IPS DF 6.9 (cell line): ENCODE data around the gene CD47.

Source experiments
- DNase-seq: peaks from one replicate; pipeline ENCODE4 v3.0.0-alpha.2; 2013; ENCODE audit warnings: low read depth, low spot score
- H3K27ac ChIP-seq: one replicate; pipeline ENCODE4 v1.5.1; 2013; ENCODE audit warnings: low read length, control low read depth
- H3K27me3 ChIP-seq: 2 replicates; pipeline ENCODE4 v1.6.1; 2013; ENCODE audit warnings: mild to moderate bottlenecking, low read length; ENCODE audit not compliant: control insufficient read depth, insufficient read depth
- H3K36me3 ChIP-seq: 2 replicates; pipeline ENCODE4 v1.6.1; 2013; ENCODE audit warnings: low read length; ENCODE audit not compliant: control insufficient read depth, insufficient read depth
- H3K4me1 ChIP-seq: 2 replicates; pipeline ENCODE4 v1.6.1; 2013; ENCODE audit warnings: low read length; ENCODE audit not compliant: control insufficient read depth, insufficient read depth
- H3K4me3 ChIP-seq: 2 replicates; pipeline ENCODE4 v1.5.1; 2013; ENCODE audit warnings: mild to moderate bottlenecking, low read length
- H3K9me3 ChIP-seq: 2 replicates; pipeline ENCODE4 v1.6.1; 2013; ENCODE audit warnings: low read length, inconsistent platforms; ENCODE audit not compliant: control insufficient read depth, insufficient read depth
- WGBS: extraction: QIAGEN DNeasy Blood & Tissue Kit; methylation state at CpG from one replicate; pipeline ENCODE4 v1.1.7; 2013; ENCODE audit warnings: mixed read lengths, missing lambda C conversion rate; ENCODE audit not compliant: insufficient read length, insufficient coverage; 5-methylcytosine and 5-hydroxymethylcytosine counted together

CD47 gene

GRCh38 chr3:108100906-108101660 lies 10.3 kb upstream of the CD47 start:
- H3K27me3 ChIP-seq, result no peaks in the 10 kb centered on the region
- no peak overlapping the region for H3K4me3 ChIP-seq
- no peaks in the 10 kb centered on the region for H3K4me1 ChIP-seq
- H3K36me3 ChIP-seq, result no peaks in the 10 kb centered on the region
- no peaks in the 10 kb centered on the region for H3K9me3 ChIP-seq
- DNase-seq, result no peak
- no peak overlapping the region for H3K27ac ChIP-seq
- WGBS, result no CpG with 5 or more reads among the region's 4 CpGs

GRCh38 chr3:108099679-108100428 lies 9.0 kb upstream of the CD47 start:
- Histone ChIP-seq H3K27me3 (no peaks in the 10 kb centered on the region), H3K27ac (no peak overlapping the region), H3K36me3 (no peaks in the 10 kb centered on the region), H3K9me3 (no peaks in the 10 kb centered on the region), H3K4me1 (no peaks in the 10 kb centered on the region), H3K4me3 (no peak overlapping the region)
- WGBS, result no CpG with 5 or more reads among the region's 9 CpGs
- DNase-seq, result no peak

- Histone ChIP-seq H3K36me3 (no peaks in the 10 kb centered on the region), H3K27me3 (no peaks in the 10 kb centered on the region), H3K4me3 (no peak overlapping the region), H3K4me1 (no peaks in the 10 kb centered on the region), H3K9me3 (no peaks in the 10 kb centered on the region), H3K27ac (no peak overlapping the region)
- no CpG with 5 or more reads among the region's 3 CpGs for WGBS
- DNase-seq, result no peak
Measured at GRCh38 chr3:108099244-108099643, 8.4 kb upstream of the CD47 start.

GRCh38 chr3:108098003-108098370 lies 7.2 kb upstream of the CD47 start:
- no peak overlapping the region for H3K27ac ChIP-seq
- H3K9me3 ChIP-seq, result no peaks in the 10 kb centered on the region
- no peaks in the 10 kb centered on the region for H3K27me3 ChIP-seq
- no CpG with 5 or more reads among the region's 2 CpGs for WGBS
- no peaks in the 10 kb centered on the region for H3K36me3 ChIP-seq
- H3K4me1 ChIP-seq, result no peaks in the 10 kb centered on the region
- H3K4me3 ChIP-seq, result no peak overlapping the region
- no peak for DNase-seq

GRCh38 chr3:108097322-108098002 lies 6.6 kb upstream of the CD47 start:
- Histone ChIP-seq H3K27me3 (no peaks in the 10 kb centered on the region), H3K27ac (no peak overlapping the region), H3K9me3 (no peaks in the 10 kb centered on the region), H3K36me3 (no peaks in the 10 kb centered on the region), H3K4me3 (no peak overlapping the region), H3K4me1 (no peaks in the 10 kb centered on the region)
- no peak for DNase-seq
- WGBS, result no CpG with 5 or more reads among the region's 8 CpGs

GRCh38 chr3:108096532-108097321 lies 5.9 kb upstream of the CD47 start:
- Histone ChIP-seq H3K9me3 (no peaks in the 10 kb centered on the region), H3K4me1 (no peaks in the 10 kb centered on the region), H3K27ac (no peak overlapping the region), H3K4me3 (no peak overlapping the region), H3K36me3 (no peaks in the 10 kb centered on the region), H3K27me3 (peaks cover 3% of the 10 kb centered on the region; the same call in 1 of the 2 replicates)
- no CpG with 5 or more reads among the region's 9 CpGs for WGBS
- no peak for DNase-seq

- Histone ChIP-seq H3K4me1 (no peaks in the 10 kb centered on the region), H3K27ac (no peak overlapping the region), H3K27me3 (peaks cover 6% of the 10 kb centered on the region; the same call in 1 of the 2 replicates), H3K9me3 (no peaks in the 10 kb centered on the region), H3K36me3 (no peaks in the 10 kb centered on the region), H3K4me3 (no peak overlapping the region)
- no peak for DNase-seq
- WGBS, result 100% methylated on average over 1 of the region's 3 CpGs
Measured at GRCh38 chr3:108093616-108094015, 2.8 kb upstream of the CD47 start.

GRCh38 chr3:108093021-108093420 lies 2.2 kb upstream of the CD47 start:
- Histone ChIP-seq H3K4me3 (no peak overlapping the region), H3K27me3 (peaks cover 6% of the 10 kb centered on the region; the same call in 1 of the 2 replicates), H3K4me1 (no peaks in the 10 kb centered on the region), H3K36me3 (no peaks in the 10 kb centered on the region), H3K27ac (no peak overlapping the region), H3K9me3 (no peaks in the 10 kb centered on the region)
- no peak for DNase-seq

- no peak overlapping the region for H3K27ac ChIP-seq
- no peak overlapping the region for H3K4me3 ChIP-seq
- no peaks in the 10 kb centered on the region for H3K36me3 ChIP-seq
- H3K27me3 ChIP-seq, result peaks cover 6% of the 10 kb centered on the region; the same call in 1 of the 2 replicates
- no CpG with 5 or more reads among the region's 3 CpGs for WGBS
- H3K4me1 ChIP-seq, result no peaks in the 10 kb centered on the region
- no peak for DNase-seq
- no peaks in the 10 kb centered on the region for H3K9me3 ChIP-seq
Measured at GRCh38 chr3:108092501-108092900, 1.7 kb upstream of the CD47 start.
